Left cardiac atrium (tissue), 4 donors: ENCODE data around the gene MAML2. TPM values are rescaled to one million over a fixed set of nuclear protein-coding genes. Genes with fewer than 3 reads are reported as not detected.

ENCODE experiments used
- ATAC-seq, 2 donors: fragments of 200-7000 bp; cut with Tn5 transposase; one replicate each; pipeline ENCODE4 v1.9.1; 2020; ENCODE audit warnings: mild to moderate bottlenecking in 2 of 2, moderate library complexity in 2 of 2
- DNase-seq: peaks from one replicate; pipeline ENCODE4 v3.0.0-alpha.2; 2020
- intact Hi-C, 2 donors: fragments of 100-400 bp; cut with DNase I; formaldehyde crosslinking; loops; one replicate each; pipeline versions ENCODE4 v1.14.1 to v1.15.1; 2022 to 2023
- total RNA-seq, 2 donors: library from RNA; stranded (reverse); fragmentation: NEBNext Ultra II Directional; extraction: Animal tissue kit (Norgen Biotek cat#: 25700); gene quantifications; one replicate each; pipeline ENCODE4 v1.2.1, GENCODE V29; 2021
- donor health status: DM: no; HTN: yes; CAD: no.
- donor health status: DM: no; HTN: yes; CAD: no; lungs with severe emphysema.
- donor health status: DM: yes; HTN: yes; CAD: no.
- donor health status: Dilated cardiomyopathy.

MAML2 gene
- total RNA-seq, 2 donors from 2014 or later: 6.8 to 9.3 TPM

DNA sequence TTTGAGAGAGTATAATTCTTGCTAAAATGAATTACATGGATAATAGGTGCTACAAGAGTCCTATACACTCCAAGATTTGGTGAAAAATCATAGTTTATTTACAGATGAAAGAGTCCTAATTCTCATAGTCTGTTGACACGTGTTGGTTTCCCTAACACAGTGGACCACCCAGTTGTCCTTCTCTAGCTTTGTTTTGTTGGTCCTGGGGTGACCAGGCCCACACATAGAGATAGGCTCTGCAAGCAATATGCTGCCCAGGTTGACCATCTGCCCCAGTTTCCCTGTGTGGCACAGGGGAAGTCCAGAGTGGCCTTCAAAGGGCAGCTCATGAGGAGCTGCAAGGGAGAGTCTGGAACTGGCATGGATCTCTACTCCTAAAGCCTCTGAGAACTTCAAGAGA is 184.9 kb downstream of the MAML2 start:
- intact Hi-C loops: no loop called here
- ATAC-seq: no peak

DNA sequence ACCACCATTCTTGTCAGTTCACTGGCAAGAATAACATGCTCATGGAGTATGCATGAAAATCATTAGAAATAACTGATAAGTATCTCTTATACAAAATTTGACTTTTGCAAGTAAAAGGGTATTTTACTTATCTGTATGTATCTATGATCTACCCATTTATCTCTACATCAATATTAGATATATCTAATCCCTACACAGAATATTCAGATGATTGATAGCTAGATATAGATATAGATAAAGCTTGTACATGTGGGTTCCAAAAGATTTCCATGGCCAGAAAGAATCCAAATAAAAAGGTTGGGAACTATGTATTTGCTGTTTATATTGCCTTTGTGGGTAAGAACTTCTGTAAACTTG is 185.5 kb downstream of the MAML2 start:
- no peak for ATAC-seq
- intact Hi-C loops: no loop called here
- no peak for DNase-seq

More for the DNA sequence above, 184.9 kb downstream of the MAML2 start:
- DNase-seq: no peak

DNA sequence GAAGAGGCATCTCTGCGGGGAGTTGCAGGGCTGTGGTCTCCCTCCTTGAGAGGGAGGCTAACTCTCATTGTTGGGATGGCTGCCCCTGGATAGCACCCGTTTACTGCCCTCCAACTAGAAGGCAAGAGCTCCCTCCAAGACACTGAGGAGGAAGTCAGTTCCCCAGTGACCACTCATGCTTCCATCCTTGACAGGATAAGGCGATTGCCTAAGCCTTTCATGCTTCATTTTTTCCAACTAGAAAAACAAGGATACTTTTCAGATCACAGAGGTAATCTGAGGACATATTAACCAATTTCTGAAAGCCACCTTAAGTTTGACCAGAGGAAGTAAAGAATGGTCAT is 186.6 kb downstream of the MAML2 start:
- DNase-seq (no peak), ATAC-seq (peak; percentile 64 to 75)
- intact Hi-C loops: no loop called here

GRCh38 chr11:96155627-96156378 is 187.2 kb downstream of the MAML2 start:
- DNase-seq: peak; percentile 82
- intact Hi-C loops: no loop called here
- peak; percentile 81 to 85 for ATAC-seq

GRCh38 chr11:96154802-96155520 is 188.0 kb downstream of the MAML2 start:
- ATAC-seq (peak in 1 of 2 donors; percentile 15), DNase-seq (no peak)
- intact Hi-C loops: no loop called here

- intact Hi-C loops: no loop called here
- no peak for ATAC-seq
These were observed 190.4 kb downstream of the MAML2 start for GRCh38 chr11:96152623-96153022.

DNA sequence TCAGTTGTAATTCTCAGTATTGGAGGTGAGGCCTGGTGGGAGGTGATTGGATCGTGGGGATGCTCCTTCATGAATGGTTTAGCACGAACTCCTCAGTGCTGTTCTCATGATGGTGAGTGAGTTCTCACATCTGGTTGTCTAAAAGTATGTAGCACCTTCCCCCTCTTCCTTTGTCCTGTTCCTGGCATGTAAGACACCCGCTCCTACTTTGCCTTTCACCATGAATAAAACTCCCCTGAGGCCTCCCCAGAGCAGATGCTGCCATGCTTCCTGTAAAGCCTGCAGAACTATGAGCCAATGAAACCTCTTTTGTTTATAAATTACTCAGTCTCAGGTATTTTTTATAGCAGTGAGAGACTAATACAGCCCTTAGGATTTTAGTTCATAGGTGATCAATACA is 191.5 kb downstream of the MAML2 start:
- ATAC-seq: no peak
- intact Hi-C loops: no loop called here

More at GRCh38 chr11:96152623-96153022, 190.4 kb downstream of the MAML2 start:
- no peak for DNase-seq

GRCh38 chr11:96150609-96151008 is 192.4 kb downstream of the MAML2 start:
- ATAC-seq (no peak), DNase-seq (no peak)
- intact Hi-C loops: no loop called here

More for the DNA sequence above, 191.5 kb downstream of the MAML2 start:
- DNase-seq: no peak

GRCh38 chr11:96149743-96150555 is 193.0 kb downstream of the MAML2 start:
- no peak for DNase-seq
- peak in 1 of 2 donors; percentile 66 for ATAC-seq
- intact Hi-C loops: no loop called here

DNA sequence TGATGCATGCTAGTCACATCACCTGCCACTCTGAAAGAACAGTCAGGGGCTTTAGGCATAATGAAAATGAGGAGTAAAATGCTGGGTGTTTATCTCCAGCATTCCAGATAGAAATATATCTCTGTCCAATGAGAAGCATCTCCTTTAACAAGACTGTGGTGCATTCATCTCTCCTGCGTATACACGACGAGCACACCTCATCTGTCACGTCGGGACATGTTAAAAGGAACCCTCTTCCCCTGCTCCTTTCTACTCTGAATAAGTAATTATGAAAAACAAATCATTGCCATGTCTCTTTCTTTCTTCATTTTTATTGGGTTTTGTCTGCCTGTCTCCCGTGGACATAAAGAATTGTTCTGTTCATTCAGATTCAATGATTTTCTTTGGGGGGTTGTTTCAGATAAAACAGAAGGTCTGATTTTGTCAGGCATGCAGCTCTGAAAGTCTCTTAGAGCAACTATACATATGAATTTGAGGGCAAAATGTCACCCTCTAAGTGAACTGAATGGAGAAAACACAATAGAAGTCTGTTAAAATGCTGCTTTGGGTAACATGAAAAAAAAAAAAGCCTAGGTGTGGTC is 195.0 kb downstream of the MAML2 start:
- DNase-seq: no peak
- intact Hi-C loops: no loop called here
- ATAC-seq: no peak

DNA sequence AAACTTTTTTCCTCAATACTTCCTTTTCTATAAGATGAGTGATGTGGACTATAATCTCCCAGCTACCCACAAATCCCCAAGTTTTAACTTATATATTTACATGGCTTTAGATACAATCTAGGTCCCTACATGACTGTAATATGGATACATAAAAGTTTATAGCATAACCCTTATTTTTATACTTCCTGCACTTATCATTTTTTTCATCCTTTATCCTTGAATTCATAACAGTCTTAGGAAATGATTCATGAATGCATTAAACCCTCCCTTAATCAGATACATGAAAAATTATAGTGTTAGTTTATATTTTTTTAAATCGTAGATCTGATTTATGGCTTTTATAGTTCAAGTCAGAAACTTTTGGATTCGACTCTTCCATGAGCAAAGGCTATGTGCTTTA is 195.8 kb downstream of the MAML2 start:
- ATAC-seq (no peak), DNase-seq (no peak)
- intact Hi-C loops: no loop called here

GRCh38 chr11:96146765-96147164 is 196.2 kb downstream of the MAML2 start:
- ATAC-seq: no peak
- intact Hi-C loops: no loop called here
- no peak for DNase-seq

GRCh38 chr11:96145163-96145585 is 197.8 kb downstream of the MAML2 start:
- no peak for ATAC-seq
- DNase-seq: no peak
- intact Hi-C loops: no loop called here

DNA sequence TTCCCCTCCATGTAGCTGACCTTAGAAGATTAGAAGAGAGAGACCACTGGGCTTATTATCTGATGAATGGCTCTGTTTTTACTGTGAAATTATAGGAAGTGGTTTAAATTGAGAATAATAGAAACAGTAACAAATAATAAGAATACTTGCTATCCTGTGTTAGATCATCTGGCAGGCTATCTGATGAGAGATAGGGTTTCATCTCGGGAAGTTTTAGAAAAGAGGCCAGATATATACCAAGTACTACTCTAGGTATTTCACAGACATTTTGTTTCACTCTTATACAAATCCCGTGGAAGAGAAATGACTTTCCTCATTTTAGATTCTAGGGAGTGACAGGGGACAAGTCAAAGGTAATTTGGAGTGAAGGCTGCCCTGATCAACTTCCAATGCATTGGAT is 198.4 kb downstream of the MAML2 start:
- DNase-seq (no peak), ATAC-seq (no peak)
- intact Hi-C loops: no loop called here

DNA sequence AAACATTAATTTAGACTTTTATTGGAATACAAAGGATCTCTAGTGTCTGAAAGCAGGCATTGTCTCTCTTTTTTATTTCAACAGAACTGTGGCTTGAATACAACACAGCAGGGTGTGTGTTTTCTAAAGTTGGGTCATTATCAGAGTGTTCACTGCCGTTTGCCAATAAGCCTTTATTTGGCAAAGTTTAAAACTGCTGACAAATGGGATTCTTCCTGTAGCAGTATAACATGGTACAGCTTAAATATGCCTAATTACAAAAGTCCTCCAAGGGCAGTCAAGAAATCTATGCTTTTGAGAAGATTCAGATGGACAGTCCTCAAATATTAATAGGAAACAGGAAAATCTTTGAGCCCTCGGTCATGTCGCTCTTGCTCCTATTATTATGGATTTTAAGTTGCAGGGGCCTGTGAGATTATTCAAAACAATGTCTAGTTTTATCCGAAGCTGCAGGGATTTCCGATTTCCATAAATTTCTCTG is 199.9 kb downstream of the MAML2 start:
- ATAC-seq: peak; percentile 73 to 76
- DNase-seq: no peak
- intact Hi-C loops: no loop called here

GRCh38 chr11:96141626-96142025 is 201.4 kb downstream of the MAML2 start:
- no peak for ATAC-seq
- intact Hi-C loops: no loop called here
- DNase-seq: no peak

DNA sequence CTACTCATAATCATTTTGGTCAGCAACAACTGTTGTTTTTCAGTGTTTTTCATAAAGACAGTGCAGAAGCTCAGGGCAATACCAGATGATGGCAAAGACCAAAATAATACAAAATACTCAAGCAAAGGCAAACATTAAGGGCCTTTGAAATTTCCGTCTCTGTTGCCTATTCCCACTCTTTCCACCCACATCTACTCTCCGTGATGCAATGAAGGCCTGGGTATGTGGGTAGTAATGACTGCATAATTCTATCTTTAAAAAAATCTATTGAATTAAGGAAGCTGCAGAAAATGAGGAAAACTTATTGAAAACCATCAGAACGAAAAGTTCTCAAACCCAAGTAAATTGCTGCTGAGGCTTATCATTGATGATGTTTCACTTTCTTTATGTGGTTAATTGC is 203.3 kb downstream of the MAML2 start:
- no peak for ATAC-seq
- intact Hi-C loops: no loop called here
- no peak for DNase-seq

- intact Hi-C loops: no loop called here
These were observed 205.6 kb downstream of the MAML2 start for GRCh38 chr11:96137373-96137772.

DNA sequence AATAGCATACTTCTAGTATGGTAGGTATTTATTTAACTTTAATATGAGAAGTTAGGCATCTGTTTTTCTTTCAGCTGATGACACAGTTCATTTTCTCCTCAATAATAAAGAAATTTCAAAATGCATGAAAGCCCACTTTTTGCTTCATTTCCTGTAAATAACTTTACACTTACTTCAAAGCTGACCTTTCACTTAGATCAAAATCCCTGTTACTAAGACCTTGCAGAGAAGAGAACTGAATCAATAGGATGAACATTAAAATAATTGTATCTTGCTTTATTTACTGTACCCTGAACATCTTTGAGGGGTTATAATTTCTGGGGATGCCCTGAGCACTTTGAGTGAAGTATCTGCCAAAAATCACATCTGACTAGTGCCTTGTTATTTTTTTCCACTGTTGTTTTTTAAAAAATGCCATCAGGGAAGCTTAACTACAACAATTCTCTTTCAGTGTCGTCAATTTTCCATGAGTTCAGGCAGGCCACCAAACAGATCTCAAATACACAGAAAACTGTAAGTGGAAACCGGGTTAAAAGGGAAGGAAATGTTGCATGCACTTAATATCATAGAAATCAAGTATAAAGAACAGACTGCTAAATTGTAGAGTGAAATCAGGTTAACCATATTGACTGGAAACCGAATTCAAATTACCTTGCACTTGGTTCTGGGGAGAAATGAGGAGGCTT is 206.2 kb downstream of the MAML2 start:
- DNase-seq (no peak), ATAC-seq (no peak)
- intact Hi-C loops: no loop called here

More at GRCh38 chr11:96137373-96137772, 205.6 kb downstream of the MAML2 start:
- ATAC-seq: no peak
- no peak for DNase-seq
